ENCODE results near the gene OTOS.

The OTOS gene

GRCh38 chr2:240128608-240129145, 11.8 kb downstream of the OTOS start:
- H3K4me3 ChIP-seq (ENCODE audit: low read depth, low read length): no peak overlapping the region
- no peaks in the 10 kb centered on the region for H3K27me3 ChIP-seq (ENCODE audit: control insufficient read depth, insufficient read depth, low read length)
- no peak overlapping the region for H3K27ac ChIP-seq (ENCODE audit: low read depth, low read length)
- no peaks in the 10 kb centered on the region for H3K9me3 ChIP-seq (ENCODE audit: control insufficient read depth, insufficient read depth, low read depth, low read length)
- H3K36me3 ChIP-seq (ENCODE audit: control insufficient read depth, insufficient read depth, low read length): peaks cover 81% of the 10 kb centered on the region
- H3K4me1 ChIP-seq (ENCODE audit: control insufficient read depth, insufficient read depth, low read length): no peaks in the 10 kb centered on the region
- H3K9ac ChIP-seq (ENCODE audit: low read length): no peak overlapping the region

GRCh38 chr2:240127911-240128607, 12.4 kb downstream of the OTOS start:
- no peak overlapping the region for H3K27ac ChIP-seq (ENCODE audit: low read depth, low read length)
- H3K9me3 ChIP-seq (ENCODE audit: control insufficient read depth, insufficient read depth, low read depth, low read length): no peaks in the 10 kb centered on the region
- no peaks in the 10 kb centered on the region for H3K27me3 ChIP-seq (ENCODE audit: control insufficient read depth, insufficient read depth, low read length)
- no peaks in the 10 kb centered on the region for H3K4me1 ChIP-seq (ENCODE audit: control insufficient read depth, insufficient read depth, low read length)
- H3K36me3 ChIP-seq (ENCODE audit: control insufficient read depth, insufficient read depth, low read length): peaks cover 74% of the 10 kb centered on the region
- H3K4me3 ChIP-seq (ENCODE audit: low read depth, low read length): no peak overlapping the region
- no peak overlapping the region for H3K9ac ChIP-seq (ENCODE audit: low read length)

- H3K36me3 ChIP-seq (ENCODE audit: control insufficient read depth, insufficient read depth, low read length): peaks cover 67% of the 10 kb centered on the region
- no peak overlapping the region for H3K27ac ChIP-seq (ENCODE audit: low read depth, low read length)
- H3K27me3 ChIP-seq (ENCODE audit: control insufficient read depth, insufficient read depth, low read length): no peaks in the 10 kb centered on the region
- H3K9me3 ChIP-seq (ENCODE audit: control insufficient read depth, insufficient read depth, low read depth, low read length): no peaks in the 10 kb centered on the region
- no peaks in the 10 kb centered on the region for H3K4me1 ChIP-seq (ENCODE audit: control insufficient read depth, insufficient read depth, low read length)
- H3K9ac ChIP-seq (ENCODE audit: low read length): no peak overlapping the region
- H3K4me3 ChIP-seq (ENCODE audit: low read depth, low read length): no peak overlapping the region
These were observed 13.2 kb downstream of the OTOS start for GRCh38 chr2:240127191-240127750.

GRCh38 chr2:240126731-240127130, 13.7 kb downstream of the OTOS start:
- Histone ChIP-seq H3K9me3 (ENCODE audit: control insufficient read depth, insufficient read depth, low read depth, low read length) (no peaks in the 10 kb centered on the region), H3K4me3 (ENCODE audit: low read depth, low read length) (no peak overlapping the region), H3K36me3 (ENCODE audit: control insufficient read depth, insufficient read depth, low read length) (peaks cover 61% of the 10 kb centered on the region), H3K4me1 (ENCODE audit: control insufficient read depth, insufficient read depth, low read length) (no peaks in the 10 kb centered on the region), H3K27ac (ENCODE audit: low read depth, low read length) (no peak overlapping the region), H3K9ac (ENCODE audit: low read length) (no peak overlapping the region), H3K27me3 (ENCODE audit: control insufficient read depth, insufficient read depth, low read length) (no peaks in the 10 kb centered on the region)

GRCh38 chr2:240125742-240126141, 14.7 kb downstream of the OTOS start:
- Histone ChIP-seq H3K27me3 (ENCODE audit: control insufficient read depth, insufficient read depth, low read length) (no peaks in the 10 kb centered on the region), H3K9me3 (ENCODE audit: control insufficient read depth, insufficient read depth, low read depth, low read length) (no peaks in the 10 kb centered on the region), H3K36me3 (ENCODE audit: control insufficient read depth, insufficient read depth, low read length) (peaks cover 51% of the 10 kb centered on the region), H3K27ac (ENCODE audit: low read depth, low read length) (no peak overlapping the region), H3K4me3 (ENCODE audit: low read depth, low read length) (no peak overlapping the region), H3K4me1 (ENCODE audit: control insufficient read depth, insufficient read depth, low read length) (no peaks in the 10 kb centered on the region), H3K9ac (ENCODE audit: low read length) (no peak overlapping the region)

- no peaks in the 10 kb centered on the region for H3K4me1 ChIP-seq (ENCODE audit: control insufficient read depth, insufficient read depth, low read length)
- H3K4me3 ChIP-seq (ENCODE audit: low read depth, low read length): no peak overlapping the region
- H3K9me3 ChIP-seq (ENCODE audit: control insufficient read depth, insufficient read depth, low read depth, low read length): no peaks in the 10 kb centered on the region
- H3K36me3 ChIP-seq (ENCODE audit: control insufficient read depth, insufficient read depth, low read length): peaks cover 40% of the 10 kb centered on the region
- no peak overlapping the region for H3K27ac ChIP-seq (ENCODE audit: low read depth, low read length)
- H3K9ac ChIP-seq (ENCODE audit: low read length): no peak overlapping the region
- no peaks in the 10 kb centered on the region for H3K27me3 ChIP-seq (ENCODE audit: control insufficient read depth, insufficient read depth, low read length)
These were observed 15.8 kb downstream of the OTOS start for GRCh38 chr2:240124651-240125030.

- Histone ChIP-seq H3K4me3 (ENCODE audit: low read depth, low read length) (no peak overlapping the region), H3K9ac (ENCODE audit: low read length) (no peak overlapping the region), H3K27ac (ENCODE audit: low read depth, low read length) (no peak overlapping the region), H3K4me1 (ENCODE audit: control insufficient read depth, insufficient read depth, low read length) (no peaks in the 10 kb centered on the region), H3K36me3 (ENCODE audit: control insufficient read depth, insufficient read depth, low read length) (peaks cover 34% of the 10 kb centered on the region), H3K9me3 (ENCODE audit: control insufficient read depth, insufficient read depth, low read depth, low read length) (no peaks in the 10 kb centered on the region), H3K27me3 (ENCODE audit: control insufficient read depth, insufficient read depth, low read length) (no peaks in the 10 kb centered on the region)
These were observed 16.4 kb downstream of the OTOS start for GRCh38 chr2:240123821-240124650.

GRCh38 chr2:240121675-240122074, 18.8 kb downstream of the OTOS start:
- H3K9ac ChIP-seq (ENCODE audit: low read length): no peak overlapping the region
- no peak overlapping the region for H3K27ac ChIP-seq (ENCODE audit: low read depth, low read length)
- H3K36me3 ChIP-seq (ENCODE audit: control insufficient read depth, insufficient read depth, low read length): peaks cover 11% of the 10 kb centered on the region
- no peak overlapping the region for H3K4me3 ChIP-seq (ENCODE audit: low read depth, low read length)
- no peaks in the 10 kb centered on the region for H3K27me3 ChIP-seq (ENCODE audit: control insufficient read depth, insufficient read depth, low read length)
- no peaks in the 10 kb centered on the region for H3K4me1 ChIP-seq (ENCODE audit: control insufficient read depth, insufficient read depth, low read length)
- 0 out of 2 replicates have a peak, but pooled peaks cover 6% of the 10 kb centered on the region for H3K9me3 ChIP-seq (ENCODE audit: control insufficient read depth, insufficient read depth, low read depth, low read length)

GRCh38 chr2:240121190-240121589, 19.3 kb downstream of the OTOS start:
- H3K9me3 ChIP-seq (ENCODE audit: control insufficient read depth, insufficient read depth, low read depth, low read length): 0 out of 2 replicates have a peak, but pooled peaks cover 6% of the 10 kb centered on the region
- no peak overlapping the region for H3K27ac ChIP-seq (ENCODE audit: low read depth, low read length)
- H3K4me3 ChIP-seq (ENCODE audit: low read depth, low read length): no peak overlapping the region
- no peaks in the 10 kb centered on the region for H3K27me3 ChIP-seq (ENCODE audit: control insufficient read depth, insufficient read depth, low read length)
- H3K4me1 ChIP-seq (ENCODE audit: control insufficient read depth, insufficient read depth, low read length): no peaks in the 10 kb centered on the region
- H3K9ac ChIP-seq (ENCODE audit: low read length): no peak overlapping the region
- H3K36me3 ChIP-seq (ENCODE audit: control insufficient read depth, insufficient read depth, low read length): peaks cover 6% of the 10 kb centered on the region

- H3K9me3 ChIP-seq (ENCODE audit: control insufficient read depth, insufficient read depth, low read depth, low read length): 0 out of 2 replicates have a peak, but pooled peaks cover 6% of the 10 kb centered on the region
- peaks cover 8% of the 10 kb centered on the region for H3K4me1 ChIP-seq (ENCODE audit: control insufficient read depth, insufficient read depth, low read length)
- H3K36me3 ChIP-seq (ENCODE audit: control insufficient read depth, insufficient read depth, low read length): no peaks in the 10 kb centered on the region
- H3K9ac ChIP-seq (ENCODE audit: low read length): no peak overlapping the region
- H3K27me3 ChIP-seq (ENCODE audit: control insufficient read depth, insufficient read depth, low read length): no peaks in the 10 kb centered on the region
- no peak overlapping the region for H3K4me3 ChIP-seq (ENCODE audit: low read depth, low read length)
- no peak overlapping the region for H3K27ac ChIP-seq (ENCODE audit: low read depth, low read length)
These were observed 26.2 kb downstream of the OTOS start for GRCh38 chr2:240114233-240114632.
